NT2/D1 (cell line): ENCODE results near the gene TENT4B.
A peak's percentile ranks its signal among the peaks of the same experiment; 100 is the strongest.

Experiments used
- DNase-seq: peaks from one replicate; pipeline ENCODE4 v3.0.0-alpha.2; 2011; ENCODE audit warnings: low read depth, low spot score
- H3K27me3 ChIP-seq: 2 replicates; pipeline ENCODE4 v1.6.0; 2011; ENCODE audit warnings: mild to moderate bottlenecking; ENCODE audit not compliant: insufficient read length, insufficient read depth
- H3K36me3 ChIP-seq: 2 replicates; pipeline ENCODE4 v1.6.1; 2011; ENCODE audit warnings: mild to moderate bottlenecking, low read length, mixed read lengths; ENCODE audit not compliant: insufficient read depth, insufficient read length
- H3K4me1 ChIP-seq: 2 replicates; pipeline ENCODE4 v1.5.1; 2011; ENCODE audit not compliant: insufficient read depth, insufficient read length
- H3K4me3 ChIP-seq: 2 replicates; pipeline ENCODE4 v1.5.1; 2011; ENCODE audit warnings: low read depth; ENCODE audit not compliant: insufficient read length
- H3K9ac ChIP-seq: 2 replicates; pipeline ENCODE4 v1.6.0; 2011; ENCODE audit warnings: low read depth; ENCODE audit not compliant: insufficient read length
- H3K9me3 ChIP-seq: 2 replicates; pipeline ENCODE4 v1.5.1; 2011; ENCODE audit warnings: mild to moderate bottlenecking, low read length; ENCODE audit not compliant: insufficient read depth
- SUZ12 ChIP-seq: IDR thresholded peaks from 2 replicates; pipeline ENCODE4 v1.6.1; 2011; ENCODE audit not compliant: insufficient read length, insufficient read depth; ENCODE audit errors: extremely low read depth
- YY1 ChIP-seq: IDR thresholded peaks from 2 replicates; pipeline ENCODE4 v1.6.1; 2011; ENCODE audit not compliant: insufficient read length, insufficient read depth
- ZNF274 ChIP-seq: IDR thresholded peaks from 2 replicates; pipeline ENCODE4 v1.6.1; 2011; ENCODE audit warnings: mild to moderate bottlenecking, low read depth, low read length

TENT4B gene

DNA sequence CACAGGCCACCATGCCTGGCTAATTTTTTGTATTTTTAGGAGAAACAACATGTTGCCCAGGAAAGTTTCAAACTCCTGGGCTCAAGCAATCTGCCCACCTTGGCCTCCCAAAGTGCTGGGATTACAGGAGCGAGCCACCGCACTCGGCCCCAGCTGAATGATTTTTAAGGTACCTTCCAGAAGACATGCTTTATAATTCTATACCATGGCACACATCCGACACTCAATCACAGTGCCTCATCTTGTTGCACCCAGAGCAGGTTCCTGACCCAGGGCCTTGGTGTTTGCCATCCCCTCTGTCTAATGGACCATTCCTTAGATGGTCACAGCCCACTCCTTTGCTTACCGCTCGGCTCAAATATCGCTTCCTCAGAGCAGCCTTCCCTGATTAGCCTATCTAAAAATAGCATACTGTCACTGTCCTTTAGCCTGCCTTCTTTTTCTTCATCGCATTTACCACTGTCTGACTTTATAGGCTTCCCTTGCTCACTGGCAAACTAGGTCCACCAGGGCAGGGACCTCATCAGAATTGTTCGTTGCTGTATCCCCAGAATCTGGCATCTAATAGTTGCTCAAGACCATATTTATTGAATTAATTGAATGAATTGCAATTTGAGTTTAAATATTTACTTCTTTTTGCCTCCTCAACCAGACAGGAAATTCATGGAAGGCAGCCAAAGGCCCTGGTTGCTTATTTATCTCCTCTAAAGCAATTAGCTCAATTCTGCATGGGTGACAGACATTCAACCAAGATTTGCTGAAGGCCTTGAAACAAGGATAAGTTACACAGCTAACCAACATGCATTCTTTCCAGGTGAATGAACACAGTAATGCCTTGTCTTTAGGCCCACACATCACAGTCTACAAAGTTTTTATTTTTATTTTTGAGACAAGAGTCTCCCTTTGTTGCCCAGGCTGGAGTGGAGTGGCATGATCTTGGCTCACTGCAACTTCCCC is 6.3 kb upstream of the TENT4B start:
- Histone ChIP-seq H3K27me3 (no peaks in the 10 kb centered on the region), H3K4me1 (peaks cover 4% of the 10 kb centered on the region), H3K9me3 (no peaks in the 10 kb centered on the region), H3K9ac (no peak overlapping the region), H3K4me3 (no peak overlapping the region), H3K36me3 (no peaks in the 10 kb centered on the region)
- no peak for TF ChIP-seq YY1
- TF ChIP-seq SUZ12: no peak
- no peak for TF ChIP-seq ZNF274
- DNase-seq: no peak

- no peak for DNase-seq
- no peaks in the 10 kb centered on the region for H3K27me3 ChIP-seq
- H3K4me1 ChIP-seq: peaks cover 6% of the 10 kb centered on the region
- no peak overlapping the region for H3K9ac ChIP-seq
- no peak overlapping the region for H3K4me3 ChIP-seq
- no peaks in the 10 kb centered on the region for H3K9me3 ChIP-seq
- peaks cover 2% of the 10 kb centered on the region for H3K36me3 ChIP-seq
- no peak for TF ChIP-seq ZNF274
- no peak for TF ChIP-seq SUZ12
- no peak for TF ChIP-seq YY1
Observed at GRCh38 chr16:50151322-50151721, 1.8 kb upstream of the TENT4B start.

DNA sequence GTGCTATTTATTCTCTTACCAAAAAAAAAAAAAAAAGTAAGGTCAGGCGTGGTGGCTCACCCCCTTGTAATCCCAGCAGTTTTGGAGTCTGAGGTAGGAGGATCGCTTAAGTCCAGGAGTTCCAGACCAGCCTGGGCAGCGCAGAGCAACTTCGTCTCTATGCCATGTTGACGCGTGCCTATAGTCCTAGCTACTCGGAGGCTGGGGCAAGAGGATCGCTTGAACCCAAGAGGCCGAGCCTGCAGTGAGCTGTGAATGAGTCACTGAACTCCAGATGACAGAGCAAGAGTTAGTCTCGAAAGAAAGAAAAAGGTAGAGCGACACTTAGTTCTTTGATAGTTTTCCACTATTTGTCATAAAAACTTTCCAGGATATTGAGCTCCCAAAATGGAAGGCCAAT is 1.4 kb upstream of the TENT4B start:
- Histone ChIP-seq H3K9me3 (no peaks in the 10 kb centered on the region), H3K36me3 (peaks cover 2% of the 10 kb centered on the region), H3K4me1 (peaks cover 6% of the 10 kb centered on the region), H3K9ac (peak overlapping the region; percentile 95), H3K4me3 (no peak overlapping the region), H3K27me3 (no peaks in the 10 kb centered on the region)
- TF ChIP-seq YY1: no peak
- no peak for TF ChIP-seq ZNF274
- TF ChIP-seq SUZ12: no peak
- DNase-seq: no peak

DNA sequence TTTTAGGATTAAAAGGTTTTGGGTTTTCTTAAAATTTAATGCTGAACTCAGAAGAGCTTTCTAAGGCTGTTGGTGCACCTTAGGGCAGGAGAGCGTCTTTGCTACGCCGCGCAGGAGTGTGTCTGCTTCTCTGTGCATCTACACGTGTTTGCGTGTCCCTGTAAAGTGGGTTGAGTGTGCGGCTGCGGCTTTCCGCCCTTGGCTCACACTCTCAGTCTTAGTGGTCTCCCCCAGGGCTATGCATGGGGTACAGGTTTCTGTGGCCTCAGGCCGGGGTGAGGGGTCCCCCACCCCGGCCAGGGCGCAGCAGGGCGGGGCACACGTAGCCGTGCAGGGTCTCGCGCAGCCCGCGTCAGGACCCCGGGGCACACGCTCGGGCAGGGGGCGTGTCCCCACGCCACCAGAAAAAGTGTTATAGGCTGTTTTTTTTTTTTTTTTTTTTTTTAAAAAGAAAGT is 727 bp upstream of the TENT4B start:
- no peak for DNase-seq
- TF ChIP-seq YY1 (no peak), SUZ12 (no peak)
- H3K4me1 ChIP-seq: peaks cover 6% of the 10 kb centered on the region
- peaks cover 2% of the 10 kb centered on the region for H3K36me3 ChIP-seq
- peak overlapping the region; percentile 95 for H3K9ac ChIP-seq
- no peaks in the 10 kb centered on the region for H3K27me3 ChIP-seq
- peak overlapping the region; percentile 79 for H3K4me3 ChIP-seq
- no peaks in the 10 kb centered on the region for H3K9me3 ChIP-seq

GRCh38 chr16:50153596-50154419 is 702 bp downstream of the TENT4B start:
- DNase-seq: no peak
- TF ChIP-seq YY1: no peak
- TF ChIP-seq SUZ12: no peak
- TF ChIP-seq ZNF274: no peak
- H3K4me1 ChIP-seq: peaks cover 6% of the 10 kb centered on the region

DNA sequence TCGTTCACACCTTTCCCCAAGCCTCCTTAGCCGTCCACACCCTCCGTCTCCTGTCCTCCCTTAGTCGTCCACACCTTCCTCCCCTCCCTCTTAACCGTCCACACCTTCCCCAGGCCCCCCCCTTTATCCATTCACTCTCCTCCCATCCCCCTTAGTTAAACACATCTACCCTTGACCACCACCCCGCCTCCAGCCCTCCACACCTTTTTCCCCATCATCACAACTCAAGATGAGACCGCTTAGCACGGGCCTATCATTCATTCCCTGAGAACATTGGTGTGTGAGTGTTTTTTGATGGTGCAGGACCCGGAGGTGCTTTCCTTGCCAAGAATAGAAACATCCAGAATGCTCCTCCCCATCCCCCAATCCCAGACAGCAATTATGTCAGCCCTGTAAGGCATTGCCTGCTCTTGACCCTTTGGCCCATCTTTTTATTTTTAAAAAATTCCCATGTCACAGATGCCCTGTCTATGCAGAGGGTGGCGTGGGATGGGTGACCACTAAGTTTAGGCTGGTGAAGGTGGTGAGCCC is 1.4 kb downstream of the TENT4B start:
- Histone ChIP-seq H3K9me3 (no peaks in the 10 kb centered on the region), H3K9ac (peak overlapping the region; percentile 92), H3K27me3 (no peaks in the 10 kb centered on the region), H3K4me3 (peak overlapping the region; percentile 88), H3K36me3 (peaks cover 4% of the 10 kb centered on the region), H3K4me1 (peaks cover 6% of the 10 kb centered on the region)
- TF ChIP-seq ZNF274 (no peak), SUZ12 (no peak), YY1 (no peak)
- DNase-seq: no peak

More at GRCh38 chr16:50153596-50154419, 702 bp downstream of the TENT4B start:
- H3K9ac ChIP-seq: peak overlapping the region; percentile 92
- peak overlapping the region; percentile 88 for H3K4me3 ChIP-seq
- H3K27me3 ChIP-seq: no peaks in the 10 kb centered on the region
- H3K36me3 ChIP-seq: peaks cover 2% of the 10 kb centered on the region
- no peaks in the 10 kb centered on the region for H3K9me3 ChIP-seq
